H1 (cell line): Measurements from ENCODE around the gene C19orf25. TPM values are rescaled to one million over a fixed set of nuclear protein-coding genes. Genes with fewer than 3 reads are reported as not detected.
A peak's percentile ranks its signal among the peaks of the same experiment; 100 is the strongest.

Experiments used
- CTCF ChIA-PET: fragments of 300-600 bp; sonication (Branson Sonifier 250); formaldehyde crosslinking; loops from one replicate; lab custom pipeline; 2021; ENCODE audit not compliant: partially characterized antibody; lab: Charles Lee
- POLR2A ChIA-PET: fragments of 300-600 bp; sonication (Branson Sonifier 250); formaldehyde crosslinking; loops from one replicate; lab custom pipeline; 2021; ENCODE audit warnings: inconsistent platforms; ENCODE audit not compliant: partially characterized antibody; lab: Charles Lee
- DNase-seq, 2 experiments: peaks; one replicate each; pipeline versions ENCODE4 v3.0.0 to v3.0.0-alpha.2; 2010 to 2022; ENCODE audit warnings: low spot score in 2 of 2, low read depth in 1 of 2, mixed read lengths in 1 of 2
- FAIRE-seq: peaks from 2 replicates; lab custom pipeline; 2011; peaks lifted over from hg19 to GRCh38; lab: Jason Lieb, UNC
- H2AFZ ChIP-seq: 2 replicates; pipeline ENCODE4 v1.8.1; 2012; ENCODE audit warnings: low read length, inconsistent platforms
- H2AK5ac ChIP-seq: 2 replicates; pipeline ENCODE4 v1.6.1; 2013; ENCODE audit warnings: low read depth, low read length
- H2BK120ac ChIP-seq: replicated peaks from 2 replicates; pipeline ENCODE3; 2013; ENCODE audit warnings: low read depth, low read length, inconsistent platforms
- H2BK12ac ChIP-seq: 2 replicates; pipeline ENCODE4 v1.6.1; 2013; ENCODE audit warnings: low read depth, low read length
- H2BK15ac ChIP-seq: 2 replicates; pipeline ENCODE4 v1.6.1; 2013; ENCODE audit warnings: low read length
- H2BK20ac ChIP-seq: 2 replicates; pipeline ENCODE4 v1.6.1; 2013; ENCODE audit warnings: low read length
- H2BK5ac ChIP-seq: 2 replicates; pipeline ENCODE4 v1.6.1; 2013; ENCODE audit warnings: low read depth, low read length
- H3K14ac ChIP-seq: 2 replicates; pipeline ENCODE4 v1.6.1; 2013; ENCODE audit warnings: inconsistent platforms; ENCODE audit not compliant: insufficient read length
- H3K18ac ChIP-seq: 2 replicates; pipeline ENCODE4 v1.6.1; 2013; ENCODE audit warnings: low read length; ENCODE audit errors: extremely low read depth
- H3K23ac ChIP-seq: 2 replicates; pipeline ENCODE4 v1.6.1; 2013; ENCODE audit warnings: inconsistent platforms; ENCODE audit not compliant: insufficient read length
- H3K23me2 ChIP-seq: 2 replicates; pipeline ENCODE4 v1.6.1; 2013; ENCODE audit warnings: low read depth, low read length
- H3K27ac ChIP-seq: 2 replicates; pipeline ENCODE4 v1.6.1; 2011; ENCODE audit warnings: low read depth, low read length, inconsistent platforms
- H3K27me3 ChIP-seq, 4 experiments: replicated peaks in 1 of 4; 1 replicate in 1 of 4; 2 replicates in 3 of 4; pipeline versions ENCODE4 v1.6.1 to v1.8.1; 2011 to 2013; ENCODE audit warnings: low read length in 3 of 4, mild to moderate bottlenecking in 3 of 4, inconsistent platforms in 2 of 4, mixed read lengths in 2 of 4, moderate library complexity in 1 of 4; ENCODE audit not compliant: control insufficient read depth in 3 of 4, insufficient read depth in 3 of 4; ENCODE audit errors: extremely low read depth in 1 of 4
- H3K36me3 ChIP-seq, 4 experiments: 2 replicates each; pipeline versions ENCODE4 v1.6.1 to v1.8.1; 2011 to 2013; ENCODE audit warnings: mild to moderate bottlenecking in 4 of 4, low read length in 3 of 4, moderate library complexity in 2 of 4, control low read depth in 1 of 4, inconsistent platforms in 1 of 4; ENCODE audit not compliant: insufficient read depth in 4 of 4, control insufficient read depth in 2 of 4
- H3K4ac ChIP-seq: replicated peaks from 2 replicates; pipeline ENCODE3; 2013; ENCODE audit warnings: low read length, low read depth, mixed read lengths, inconsistent platforms; ENCODE audit not compliant: insufficient read length
- H3K4me1 ChIP-seq, 4 experiments: replicated peaks in 1 of 4; 1 replicate in 1 of 4; 2 replicates in 3 of 4; pipeline versions ENCODE4 v1.6.1 to v1.8.1; 2011 to 2013; ENCODE audit warnings: low read length in 3 of 4, inconsistent platforms in 2 of 4, mixed read lengths in 1 of 4; ENCODE audit not compliant: insufficient read depth in 4 of 4, control insufficient read depth in 3 of 4
- H3K4me2 ChIP-seq, 2 experiments: 2 replicates each; pipeline versions ENCODE4 v1.6.1 to v1.8.1; 2011 to 2013; ENCODE audit warnings: low read depth in 2 of 2, low read length in 2 of 2, control low read depth in 1 of 2, inconsistent platforms in 1 of 2, mild to moderate bottlenecking in 1 of 2; ENCODE audit not compliant: insufficient read depth in 1 of 2
- H3K4me3 ChIP-seq, 4 experiments: fragments of 200-600, 300-600 bp in 1 of 4; sonication (generic), shearing (Covaris generic), sonication (Bioruptor Twin) in 1 of 4; 2 replicates each; pipeline versions ENCODE4 v1.5.1 to v1.8.1; 2011 to 2016; ENCODE audit warnings: low read length in 4 of 4, low read depth in 3 of 4, control low read depth in 2 of 4, inconsistent platforms in 2 of 4, mild to moderate bottlenecking in 2 of 4, mixed read lengths in 1 of 4, moderate library complexity in 1 of 4; ENCODE audit not compliant: insufficient read depth in 2 of 4; ENCODE audit errors: extremely low read depth in 1 of 4
- H3K56ac ChIP-seq: replicated peaks from 2 replicates; pipeline ENCODE3; 2013; ENCODE audit warnings: low read depth, mild to moderate bottlenecking, mixed read lengths, low read length, inconsistent platforms; ENCODE audit not compliant: insufficient read length
- H3K79me1 ChIP-seq: 2 replicates; pipeline ENCODE4 v1.6.1; 2013; ENCODE audit warnings: low read depth, low read length, control low read depth
- H3K79me2 ChIP-seq, 2 experiments: 2 replicates each; pipeline versions ENCODE4 v1.6.1 to v1.8.1; 2012 to 2013; ENCODE audit warnings: low read length in 2 of 2, mild to moderate bottlenecking in 2 of 2, inconsistent platforms in 1 of 2; ENCODE audit not compliant: insufficient read depth in 2 of 2, control insufficient read depth in 1 of 2
- H3K9ac ChIP-seq, 4 experiments: replicated peaks in 1 of 4; 1 replicate in 1 of 4; 2 replicates in 3 of 4; pipeline versions ENCODE4 v1.6.1 to v1.8.1; 2011 to 2013; ENCODE audit warnings: low read depth in 3 of 4, low read length in 3 of 4, control low read depth in 2 of 4, mild to moderate bottlenecking in 2 of 4, moderate library complexity in 2 of 4, inconsistent platforms in 1 of 4; ENCODE audit errors: extremely low read depth in 1 of 4
- H3K9me3 ChIP-seq, 2 experiments: 2 replicates each; pipeline versions ENCODE4 v1.6.1 to v1.8.1; 2012 to 2013; ENCODE audit warnings: mild to moderate bottlenecking in 2 of 2, moderate library complexity in 2 of 2, control low read depth in 1 of 2, inconsistent platforms in 1 of 2, low read depth in 1 of 2, low read length in 1 of 2, mixed read lengths in 1 of 2; ENCODE audit not compliant: insufficient read depth in 2 of 2
- H4K20me1 ChIP-seq, 2 experiments: replicated peaks in 1 of 2; 2 replicates each; pipeline versions ENCODE3 to v1.8.1; 2011 to 2013; ENCODE audit warnings: inconsistent platforms in 2 of 2, low read length in 2 of 2, mild to moderate bottlenecking in 1 of 2; ENCODE audit not compliant: insufficient read depth in 2 of 2, control insufficient read depth in 1 of 2
- H4K5ac ChIP-seq: 2 replicates; pipeline ENCODE4 v1.6.1; 2013; ENCODE audit warnings: low read length, low read depth, mixed read lengths, inconsistent platforms; ENCODE audit not compliant: insufficient read length
- H4K8ac ChIP-seq: 2 replicates; pipeline ENCODE4 v1.8.0; 2013; ENCODE audit warnings: mild to moderate bottlenecking, moderate library complexity, low read length, inconsistent platforms; ENCODE audit not compliant: insufficient read depth; ENCODE audit errors: extremely low read depth
- H4K91ac ChIP-seq: replicated peaks from 2 replicates; pipeline ENCODE3; 2013; ENCODE audit warnings: low read length, mixed read lengths, inconsistent platforms; ENCODE audit not compliant: insufficient read length
- CBX8 ChIP-seq: fragments of 300-800, 300-1000 bp; sonication (generic); IDR thresholded peaks from 2 replicates; pipeline ENCODE4 v1.7.1; 2016; ENCODE audit warnings: low read depth, low read length, borderline replicate concordance
- GABPA ChIP-seq: IDR thresholded peaks from 2 replicates; pipeline ENCODE4 v1.6.1; 2011; ENCODE audit warnings: mild to moderate bottlenecking, low read length, moderate library complexity, borderline replicate concordance; ENCODE audit not compliant: insufficient read depth
- JUND ChIP-seq: IDR thresholded peaks from 2 replicates; pipeline ENCODE4 v1.6.1; 2011; ENCODE audit warnings: mild to moderate bottlenecking, improper control_type of control experiment, low read length
- RAD21 ChIP-seq, 2 experiments: IDR thresholded peaks in 1 of 2; conservative IDR thresholded peaks in 1 of 2; 2 replicates each; pipeline ENCODE4 v1.6.1; 2011; ENCODE audit warnings: low read depth in 2 of 2, low read length in 2 of 2, improper control_type of control experiment in 1 of 2, inconsistent platforms in 1 of 2, mild to moderate bottlenecking in 1 of 2, moderate library complexity in 1 of 2
- SP1 ChIP-seq: IDR thresholded peaks from 2 replicates; pipeline ENCODE4 v1.6.1; 2011; ENCODE audit warnings: low read depth, low read length
- SRF ChIP-seq: IDR thresholded peaks from 2 replicates; pipeline ENCODE4 v1.6.1; 2011; ENCODE audit warnings: mild to moderate bottlenecking, low read depth, low read length, moderate library complexity
- TAF1 ChIP-seq: IDR thresholded peaks from 2 replicates; pipeline ENCODE4 v1.6.1; 2011; ENCODE audit warnings: mild to moderate bottlenecking, low read depth, low read length
- WGBS, 2 experiments: shearing (Covaris generic) in 1 of 2; methylation state at CpG; one replicate each; pipeline versions ENCODE4 v1.1.6 to v1.1.7; 2013 to 2015; ENCODE audit warnings: low lambda C conversion rate in 2 of 2, mixed read lengths in 2 of 2, inconsistent platforms in 1 of 2, low coverage in 1 of 2, missing lambda C conversion rate in 1 of 2; ENCODE audit not compliant: insufficient replicate concordance in 2 of 2, insufficient coverage in 1 of 2, insufficient read length in 1 of 2; ENCODE audit errors: extremely low coverage in 1 of 2, missing lambda C conversion rate in 1 of 2; 5-methylcytosine and 5-hydroxymethylcytosine counted together
- polyA plus RNA-seq, 7 experiments: library from polyadenylated mRNA; depleted of rRNA in 3 of 7; stranded (reverse) in 5 of 7; unstranded in 2 of 7; fragments of >200 nt in 5 of 7; fragments of 200-250 nt in 2 of 7; gene quantifications; 1 replicate in 5 of 7; 2 replicates in 1 of 7; 4 replicates in 1 of 7; pipeline versions ENCODE4 v1.2.1 to v1.2.3, GENCODE V29; 2011 to 2013; ENCODE audit warnings: missing spikeins in 2 of 7, mixed read lengths in 2 of 7
- total RNA-seq: library from RNA; stranded (reverse); fragmentation: NEBNext Ultra II Directional; extraction: Animal tissue kit (Norgen Biotek cat#: 25700); gene quantifications from 2 replicates; pipeline ENCODE4 v1.2.1, GENCODE V29; 2021
- TF ChIP-seq, protein P1 (sequence below), 3 experiments: IDR thresholded peaks; 1 replicate in 2 of 3; 2 replicates in 1 of 3; pipeline versions ENCODE4 v1.5.1 to v1.6.1; 2011; ENCODE audit warnings: low read length in 3 of 3, mild to moderate bottlenecking in 3 of 3, inconsistent platforms in 2 of 3, low read depth in 1 of 3, moderate library complexity in 1 of 3; ENCODE audit not compliant: insufficient read depth in 1 of 3; ENCODE audit errors: control extremely low read depth in 1 of 3
- TF ChIP-seq, protein P2 (sequence below): IDR thresholded peaks from 2 replicates; pipeline ENCODE4 v1.6.1; 2012; ENCODE audit warnings: inconsistent platforms

Gene C19orf25
- total and polyA plus RNA-seq, 2 of the 8 experiments (the other 6 are each of a cell fraction or from before 2014, with no cell fraction given): 41.3 to 67.4 TPM

DNA sequence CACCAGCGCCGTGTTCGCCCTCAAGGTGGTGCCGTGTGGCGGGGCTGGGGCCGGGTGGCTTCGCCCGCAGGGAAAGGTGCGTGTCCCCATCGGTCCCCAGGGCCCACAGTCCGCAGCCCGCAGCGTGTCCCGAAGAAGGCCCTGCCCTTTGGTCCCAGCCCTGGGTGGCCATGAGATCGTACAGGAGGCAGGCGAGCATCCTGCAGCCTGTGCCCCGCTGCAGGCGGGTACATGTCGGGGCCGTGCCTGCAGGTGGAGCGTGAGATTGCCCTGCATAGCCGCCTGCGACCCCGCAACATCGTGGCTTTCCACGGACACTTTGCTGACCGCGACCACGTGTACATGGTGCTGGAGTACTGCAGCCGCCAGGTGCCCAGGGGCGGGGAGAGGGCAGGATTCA is 46.3 kb upstream of the C19orf25 start:
- Histone ChIP-seq H3K4me3 (no peak overlapping the region), H2BK12ac (0 out of 2 replicates have a peak overlapping the region, but pooled peaks have one; percentile 40), H4K20me1 (peaks cover 8 to 15% of the 10 kb centered on the region in 2 experiments), H3K23me2 (peaks cover 8% of the 10 kb centered on the region; the same call in 1 of the 2 replicates), H2BK15ac (no peak overlapping the region), H3K9me3 (no peaks in the 10 kb centered on the region), H3K56ac (no peak overlapping the region), H3K79me2 (no peaks in the 10 kb centered on the region), H3K23ac (no peak overlapping the region), H3K79me1 (no peaks in the 10 kb centered on the region), H3K14ac (no peak overlapping the region), H3K4me2 (no peak overlapping the region; a peak in 1 of 4 replicates), H3K18ac (no peak overlapping the region), H3K9ac (no peak overlapping the region), H4K8ac (no peak overlapping the region), H3K27me3 (peaks cover 19 to 34% (median 31%) of the 10 kb centered on the region in 4 experiments), H2AK5ac (no peak overlapping the region), H3K27ac (no peak overlapping the region), H2BK20ac (no peak overlapping the region), H2AFZ (no peak overlapping the region), H4K5ac (no peak overlapping the region), H2BK120ac (no peak overlapping the region), H3K36me3 (no peaks in the 10 kb centered on the region; a peak in 1 of 8 replicates), H4K91ac (no peak overlapping the region), H2BK5ac (no peak overlapping the region), H3K4me1 (peaks cover 0 to 3% (median 1%) of the 10 kb centered on the region in 4 experiments; a peak in 3 of 7 replicates), H3K4ac (no peak overlapping the region)
- 89% methylated on average over 31 of the region's 31 CpGs; no CpG with 5 or more reads in 1 of the 2 experiments for whole genome bisulfite sequencing, 2 experiments
- DNase-seq (peak in 1 of 2 experiments; percentile 48), FAIRE-seq (no peak)
- ChIA-PET POLR2A (interaction anchor here (0.8 to 1.4 kb wide), 2 partner anchors 11 to 66 kb away, joined by 3 to 4 read pairs; no protein-coding TSS in a partner anchor), CTCF (interaction anchor here (1.0 to 1.2 kb wide), 3 partner anchors 11 to 59 kb away, joined by 3 to 4 read pairs (median 4); no protein-coding TSS in a partner anchor)
- TF ChIP-seq, protein P1, sequence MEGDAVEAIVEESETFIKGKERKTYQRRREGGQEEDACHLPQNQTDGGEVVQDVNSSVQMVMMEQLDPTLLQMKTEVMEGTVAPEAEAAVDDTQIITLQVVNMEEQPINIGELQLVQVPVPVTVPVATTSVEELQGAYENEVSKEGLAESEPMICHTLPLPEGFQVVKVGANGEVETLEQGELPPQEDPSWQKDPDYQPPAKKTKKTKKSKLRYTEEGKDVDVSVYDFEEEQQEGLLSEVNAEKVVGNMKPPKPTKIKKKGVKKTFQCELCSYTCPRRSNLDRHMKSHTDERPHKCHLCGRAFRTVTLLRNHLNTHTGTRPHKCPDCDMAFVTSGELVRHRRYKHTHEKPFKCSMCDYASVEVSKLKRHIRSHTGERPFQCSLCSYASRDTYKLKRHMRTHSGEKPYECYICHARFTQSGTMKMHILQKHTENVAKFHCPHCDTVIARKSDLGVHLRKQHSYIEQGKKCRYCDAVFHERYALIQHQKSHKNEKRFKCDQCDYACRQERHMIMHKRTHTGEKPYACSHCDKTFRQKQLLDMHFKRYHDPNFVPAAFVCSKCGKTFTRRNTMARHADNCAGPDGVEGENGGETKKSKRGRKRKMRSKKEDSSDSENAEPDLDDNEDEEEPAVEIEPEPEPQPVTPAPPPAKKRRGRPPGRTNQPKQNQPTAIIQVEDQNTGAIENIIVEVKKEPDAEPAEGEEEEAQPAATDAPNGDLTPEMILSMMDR (IDR thresholded peaks at IDR 0.05; ENCODE audit: control extremely low read depth in 1 of 3, insufficient read depth in 1 of 3, low read depth in 1 of 3, low read length in 3 of 3): peak in 1 of 3 experiments; percentile 35; a peak in 1 of 4 replicates
- TF ChIP-seq JUND: no peak
- TF ChIP-seq, protein P2, sequence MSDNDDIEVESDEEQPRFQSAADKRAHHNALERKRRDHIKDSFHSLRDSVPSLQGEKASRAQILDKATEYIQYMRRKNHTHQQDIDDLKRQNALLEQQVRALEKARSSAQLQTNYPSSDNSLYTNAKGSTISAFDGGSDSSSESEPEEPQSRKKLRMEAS: no peak
- TF ChIP-seq CBX8: no peak
- TF ChIP-seq TAF1: no peak
- no peak for TF ChIP-seq SP1
- 0 out of 2 replicates have a peak, but pooled peaks have one; percentile 42 for TF ChIP-seq GABPA
- no peak for TF ChIP-seq SRF
- peak in 1 of 2 experiments; percentile 12; a peak in 1 of 4 replicates for TF ChIP-seq RAD21 (IDR thresholded peaks at IDR 0.05 in 1 of 2, conservative IDR thresholded peaks at IDR 0.05 in 1 of 2; ENCODE audit: low read depth in 2 of 2, low read length in 2 of 2)
